HUDEP-2 (cell line): ENCODE results near the gene NOS1AP.

Experiments
- DNase-seq, 76 experiments: peaks; one replicate each; lab custom pipeline; 2025; ENCODE audit not compliant: unreplicated experiment in 76 of 76; lab: John Stamatoyannopoulos, UW

The NOS1AP gene

DNA sequence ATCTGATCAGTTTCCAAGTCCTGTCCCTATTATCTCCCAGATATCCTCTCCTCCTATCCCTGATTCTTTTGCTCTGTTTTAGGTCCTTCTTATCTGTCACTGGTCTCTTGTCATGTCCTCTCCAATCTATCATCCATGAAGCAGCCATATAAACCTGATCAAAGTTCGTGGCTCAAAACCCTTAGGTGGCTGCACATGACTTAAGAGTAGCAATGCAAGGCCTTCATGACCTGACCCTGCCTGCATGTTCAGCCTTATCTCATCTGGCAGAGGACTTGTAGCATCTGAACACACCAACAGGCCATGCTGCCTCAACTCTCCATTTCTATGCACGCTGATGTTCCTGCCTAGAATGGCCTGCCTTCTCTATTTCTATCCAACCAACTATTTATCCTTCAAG lies 65.2 kb downstream of the NOS1AP start:
- DNase-seq: no peak

DNA sequence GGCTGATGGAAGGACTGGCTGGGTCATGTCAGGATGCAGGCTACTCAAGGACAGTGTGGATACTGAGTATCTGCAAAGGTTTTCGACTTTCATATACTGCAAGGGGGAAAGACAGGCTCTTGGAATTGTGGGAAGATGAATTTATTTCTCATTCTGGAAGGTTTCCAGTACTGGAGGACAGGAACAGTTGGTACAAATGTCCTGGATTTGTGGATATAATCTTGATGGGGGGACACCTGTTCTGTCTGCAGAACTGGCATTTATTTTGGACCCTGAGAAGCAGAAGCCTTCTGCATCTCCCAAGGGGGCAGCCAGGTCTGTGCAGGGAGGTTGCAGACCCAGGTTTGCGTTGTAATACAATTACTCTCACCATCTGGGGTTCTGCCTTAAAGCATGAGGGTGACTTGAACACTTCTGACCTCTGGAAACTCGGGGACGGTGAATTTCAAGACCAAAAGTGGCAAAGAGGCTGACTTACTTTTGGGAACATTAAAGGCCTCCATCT lies 65.8 kb downstream of the NOS1AP start:
- no peak for DNase-seq

DNA sequence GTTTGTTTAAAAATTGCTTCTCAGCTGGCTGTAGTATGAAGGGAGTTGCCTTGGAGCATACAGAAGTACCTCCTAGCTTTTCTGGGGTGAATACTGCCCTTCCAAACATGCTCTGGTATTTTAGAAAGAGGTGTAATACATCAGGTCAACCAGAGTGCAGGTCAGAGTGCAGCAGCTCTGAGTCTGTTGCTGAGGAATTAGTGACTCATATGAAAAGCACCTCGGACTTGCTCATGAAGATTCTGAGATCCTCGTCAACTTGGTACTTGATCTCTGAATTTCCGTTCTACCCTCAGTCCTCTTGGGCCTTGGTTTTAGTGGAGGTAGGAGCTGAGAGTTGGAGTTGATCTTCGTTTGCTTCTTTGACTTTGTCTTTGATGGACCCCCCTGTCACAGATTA lies 67.3 kb downstream of the NOS1AP start:
- no peak for DNase-seq

DNA sequence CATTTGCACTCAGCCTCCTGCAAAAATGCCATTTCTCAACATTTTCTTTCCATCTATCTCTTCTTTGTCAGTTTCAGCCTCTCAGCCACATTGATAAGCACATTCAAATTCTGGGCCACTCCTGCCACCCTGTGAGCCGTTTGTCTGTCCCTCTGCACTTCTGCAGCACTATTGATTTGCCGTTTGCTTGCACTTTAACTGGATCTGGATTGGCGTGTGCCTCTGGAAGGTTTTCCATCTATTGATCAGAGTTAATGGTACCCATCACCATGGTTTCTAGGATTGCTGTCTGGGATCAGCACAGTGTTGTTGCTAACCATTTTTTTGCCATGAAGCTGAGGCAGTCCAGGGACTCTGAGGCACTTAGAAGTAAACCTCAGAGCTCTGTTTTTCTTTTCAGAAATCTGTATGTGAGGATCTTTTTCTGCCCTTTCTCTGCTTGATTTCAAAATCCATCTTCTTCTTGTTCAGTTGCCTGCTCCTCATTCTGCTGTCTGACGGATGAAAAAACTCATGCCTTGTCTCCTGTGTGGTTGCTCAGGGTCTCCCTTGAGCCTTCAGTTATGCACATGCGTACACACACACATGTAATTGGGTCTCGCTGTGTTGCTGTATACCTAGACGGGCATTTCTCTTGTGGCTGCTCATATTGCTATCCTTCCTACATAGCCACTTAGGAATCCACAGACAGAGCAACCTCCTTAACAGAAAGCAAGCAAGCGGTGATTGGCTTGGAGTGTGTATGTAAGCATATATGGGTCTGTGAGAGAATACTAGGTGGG lies 67.9 kb downstream of the NOS1AP start:
- no peak for DNase-seq

DNA sequence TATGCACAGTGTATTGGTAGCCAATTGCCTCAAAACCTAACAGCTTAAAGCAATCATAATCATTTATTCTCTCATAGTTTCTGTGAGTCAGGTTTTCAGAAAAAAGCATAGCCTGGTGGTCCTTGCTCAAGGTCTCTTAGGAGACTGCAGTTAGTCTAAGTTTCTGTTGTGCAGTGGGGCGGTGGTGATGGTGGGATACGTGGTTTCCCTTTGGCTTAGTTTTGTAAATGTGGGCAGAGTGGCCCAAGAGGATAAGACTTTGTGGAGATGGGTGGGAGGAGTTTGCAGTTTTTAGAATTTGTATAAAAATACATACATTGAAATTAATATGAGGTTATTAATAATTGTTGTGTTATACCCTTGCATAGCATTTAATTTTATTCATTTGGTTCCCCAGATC lies 68.6 kb downstream of the NOS1AP start:
- no peak for DNase-seq

DNA sequence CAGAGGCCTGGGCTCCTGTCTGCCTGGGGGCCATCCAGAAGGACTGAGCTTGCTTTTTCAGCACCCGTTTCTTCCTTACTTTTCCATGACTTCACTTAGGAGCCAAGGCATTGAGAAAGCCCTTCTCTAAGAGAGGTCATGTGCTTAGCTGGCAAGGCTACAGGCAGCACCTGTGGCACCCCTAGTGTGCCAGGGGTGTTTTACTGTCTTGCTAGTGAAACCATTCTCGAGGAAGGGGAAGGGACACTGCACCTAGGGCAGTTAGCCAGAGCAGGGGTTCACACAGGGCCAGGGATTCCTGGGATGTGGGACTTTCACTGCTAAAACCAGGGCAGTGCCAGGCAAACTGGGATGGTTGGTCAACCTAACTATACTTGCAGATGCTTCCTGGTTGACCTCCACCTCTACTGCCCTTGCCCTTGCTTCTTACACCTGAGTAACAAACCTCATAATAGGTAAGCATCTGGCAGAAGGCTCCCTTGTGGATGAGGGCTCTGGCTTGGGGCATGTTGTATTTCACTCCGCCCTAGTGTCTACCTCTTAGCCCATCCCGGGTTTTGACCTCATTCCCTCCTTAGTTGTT lies 69.2 kb downstream of the NOS1AP start:
- no peak for DNase-seq

DNA sequence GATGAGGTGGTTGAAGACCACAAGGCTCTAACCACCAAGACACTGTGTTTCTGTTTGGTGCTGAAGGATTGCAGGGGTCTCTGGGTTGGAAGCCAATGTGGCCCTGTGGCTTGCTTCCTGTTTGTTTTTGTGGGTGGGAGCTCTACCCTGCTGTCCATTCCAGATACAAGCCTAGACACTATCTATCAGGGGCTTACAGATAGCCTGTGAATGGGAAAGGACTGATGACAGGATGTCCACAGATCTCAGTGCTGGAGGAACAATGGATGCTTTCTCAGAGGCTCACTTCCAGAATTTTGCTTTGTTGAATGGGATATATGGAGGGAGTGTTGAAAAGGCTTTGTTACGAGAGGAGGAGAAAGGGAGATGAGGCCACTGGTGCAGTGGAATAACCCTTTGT lies 69.7 kb downstream of the NOS1AP start:
- no peak for DNase-seq

DNA sequence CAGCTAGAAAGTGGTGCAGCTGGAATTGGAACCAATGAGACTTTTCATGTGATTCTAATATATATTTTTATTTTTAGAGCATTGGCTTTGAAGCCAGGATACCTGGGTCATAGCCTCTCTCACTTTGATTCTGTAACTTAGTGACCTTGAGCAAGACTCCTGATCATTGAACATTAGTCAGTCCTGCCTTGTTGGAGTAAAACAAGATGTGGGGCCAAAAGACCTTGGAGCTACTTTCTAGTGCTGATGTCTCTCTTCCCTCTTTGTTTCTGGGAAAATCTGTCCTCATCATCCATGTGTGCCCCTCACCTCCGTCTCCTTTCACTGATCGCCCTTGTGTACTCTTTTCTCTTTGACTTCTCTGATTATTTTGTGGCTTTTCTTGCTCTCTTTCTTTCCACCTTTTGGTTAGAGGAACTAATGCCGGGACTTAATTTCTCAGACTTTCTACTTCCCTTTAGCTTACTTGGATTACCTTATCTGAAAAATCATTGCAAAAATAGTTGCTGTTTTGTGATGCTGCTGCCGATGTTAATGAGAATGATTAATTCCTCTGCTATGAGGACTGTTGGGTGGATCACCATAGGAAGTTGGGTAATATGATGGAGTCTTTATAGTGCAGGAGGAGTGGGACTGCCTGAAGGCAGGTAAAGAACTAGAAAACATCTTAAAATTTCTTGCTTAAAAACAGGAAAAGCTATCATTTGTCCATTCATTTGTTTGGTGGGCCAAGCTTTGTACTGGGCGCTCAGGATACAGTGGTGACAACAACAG lies 72.0 kb downstream of the NOS1AP start:
- no peak for DNase-seq

DNA sequence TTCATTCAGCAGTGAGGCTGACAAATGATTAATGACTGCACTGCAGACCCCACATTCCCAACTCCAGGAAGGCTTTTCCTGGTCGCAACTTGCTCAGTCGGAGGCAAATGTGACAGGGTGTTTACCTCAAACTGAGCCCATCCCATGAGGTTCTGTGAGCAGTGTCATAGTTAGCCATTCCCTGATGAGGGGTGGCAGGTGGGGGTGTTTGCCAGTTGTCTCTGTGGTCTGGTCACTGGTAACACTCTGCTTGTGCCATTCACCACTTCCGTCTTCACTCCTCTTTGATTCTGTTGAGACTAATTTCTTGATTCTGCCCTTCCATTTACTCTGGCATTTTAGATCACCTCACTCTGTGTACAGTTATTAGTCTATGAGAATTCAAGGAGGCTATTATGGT lies 73.5 kb downstream of the NOS1AP start:
- DNase-seq: no peak

DNA sequence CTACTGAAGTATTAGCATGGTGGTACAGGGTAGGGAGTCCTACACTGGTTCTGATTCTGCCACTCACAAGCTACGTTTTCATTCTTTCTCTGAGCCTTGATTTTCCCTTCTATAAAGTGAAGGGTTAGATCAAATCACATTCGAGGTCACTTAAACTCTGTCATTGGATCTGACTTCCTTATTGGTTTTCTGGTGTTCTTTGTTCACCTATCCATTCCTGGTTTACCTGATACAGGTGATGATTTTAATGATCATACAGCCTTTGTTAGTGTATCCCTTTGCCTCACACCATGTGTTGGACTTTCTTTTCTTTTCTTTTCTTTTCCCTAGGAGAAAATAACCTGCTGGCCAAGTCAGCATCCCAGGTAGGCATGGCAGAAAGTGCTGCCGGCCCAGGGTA lies 74.8 kb downstream of the NOS1AP start:
- no peak for DNase-seq

DNA sequence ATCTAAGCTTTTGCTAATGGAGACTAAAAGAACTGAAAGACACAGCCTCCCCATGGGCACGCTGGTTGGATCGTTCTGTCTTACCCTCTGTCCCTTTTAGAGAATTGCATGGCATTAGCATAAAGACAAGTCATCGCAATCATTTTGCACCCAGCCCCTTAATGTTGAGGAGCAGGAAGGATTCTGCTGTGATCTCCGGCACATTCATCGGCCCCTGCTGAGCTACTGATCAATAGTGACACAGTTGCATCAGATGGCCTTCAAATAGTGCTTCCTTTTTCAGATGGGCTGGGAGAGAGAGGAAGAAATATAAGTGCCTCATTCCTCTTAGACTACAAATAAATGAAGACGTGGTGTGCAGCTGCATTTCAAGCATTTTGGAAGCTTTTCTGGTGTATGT lies 75.4 kb downstream of the NOS1AP start:
- DNase-seq: no peak

DNA sequence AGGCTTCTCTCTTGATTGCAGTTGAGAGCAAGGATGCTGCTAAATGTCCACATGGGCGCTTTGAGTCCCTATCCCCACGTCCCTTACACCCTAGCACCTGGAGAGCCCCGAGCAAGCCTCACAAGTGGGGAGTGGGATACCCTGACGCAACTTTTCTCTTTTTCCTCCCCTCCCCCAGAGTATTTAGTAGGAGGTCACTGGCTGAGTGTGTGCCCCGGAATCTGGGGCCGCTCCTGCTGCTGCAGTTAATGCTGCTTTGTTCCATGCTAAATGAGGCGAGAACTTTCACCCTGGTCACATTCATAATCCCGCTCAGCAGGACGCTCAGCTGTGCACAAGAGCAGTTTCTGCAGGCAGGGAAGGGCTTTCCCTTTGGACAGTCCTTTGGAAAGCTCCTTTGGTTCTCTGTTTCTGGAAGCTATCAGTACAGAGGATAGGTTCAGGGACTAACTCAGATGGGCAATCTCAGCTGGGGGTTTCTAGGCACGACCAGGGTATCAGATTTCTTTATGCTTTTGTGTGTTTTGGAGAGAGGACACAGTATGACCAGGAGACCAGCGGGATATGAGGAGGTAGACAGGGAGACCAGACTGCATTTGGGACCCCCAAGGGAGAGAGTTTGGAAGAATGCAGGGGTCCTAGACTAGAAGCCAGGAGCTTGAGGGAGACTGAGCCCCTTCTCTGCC lies 75.9 kb downstream of the NOS1AP start:
- DNase-seq: no peak

DNA sequence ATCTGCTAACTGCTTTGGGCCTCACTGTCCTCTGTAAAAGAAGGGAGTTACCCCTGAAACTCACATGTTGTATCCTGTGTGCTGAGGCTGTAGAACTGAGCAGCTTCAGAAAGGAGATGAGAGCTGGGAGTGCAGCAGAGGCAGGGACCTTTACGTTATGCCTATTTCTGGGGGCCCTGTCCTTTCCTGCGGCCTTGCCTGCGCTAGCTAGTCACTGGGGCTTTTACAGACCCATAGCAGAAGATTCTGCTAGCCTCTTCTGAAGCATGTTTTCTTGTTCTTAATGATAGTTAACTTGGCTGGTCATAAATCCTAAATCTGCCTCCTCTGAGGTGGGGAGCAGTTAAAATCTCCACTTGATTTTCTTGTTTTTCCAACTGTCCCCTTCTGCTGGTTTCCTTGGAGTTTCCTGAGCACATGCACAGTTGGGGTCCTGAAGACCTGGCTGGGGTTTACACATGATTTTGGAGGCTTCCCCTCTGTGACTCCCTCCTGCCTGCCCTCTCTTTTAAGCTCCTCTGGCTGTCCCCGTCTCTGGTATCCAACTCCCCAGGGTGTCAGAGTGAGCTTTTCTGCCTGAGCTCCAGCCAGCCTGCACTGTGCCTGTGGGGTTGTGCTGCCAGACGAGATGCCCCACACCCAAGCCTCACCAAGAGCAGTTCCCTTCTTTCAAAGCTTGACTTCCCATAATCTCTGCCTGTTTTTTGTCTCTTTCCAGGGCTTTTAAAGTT lies 76.6 kb downstream of the NOS1AP start:
- DNase-seq: no peak

DNA sequence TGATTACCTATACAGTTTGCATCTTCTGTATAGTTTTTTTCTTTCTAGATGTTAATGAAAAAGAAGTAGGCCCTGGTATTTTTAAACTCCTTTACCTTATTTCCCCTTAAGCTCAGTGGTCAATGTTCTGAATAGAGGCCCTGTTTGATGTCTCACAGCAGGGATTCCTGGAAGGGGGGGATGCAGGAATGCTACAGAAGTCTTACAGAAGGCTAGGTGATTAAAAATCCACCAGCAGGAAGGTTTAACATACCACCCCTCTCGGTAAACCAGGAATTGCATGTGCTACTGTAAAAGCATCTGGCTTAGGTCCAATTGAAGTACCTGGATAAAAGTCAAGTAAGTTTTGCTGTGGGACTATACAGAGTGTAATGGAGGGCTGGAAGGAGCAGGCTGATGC lies 78.3 kb downstream of the NOS1AP start:
- no peak for DNase-seq

DNA sequence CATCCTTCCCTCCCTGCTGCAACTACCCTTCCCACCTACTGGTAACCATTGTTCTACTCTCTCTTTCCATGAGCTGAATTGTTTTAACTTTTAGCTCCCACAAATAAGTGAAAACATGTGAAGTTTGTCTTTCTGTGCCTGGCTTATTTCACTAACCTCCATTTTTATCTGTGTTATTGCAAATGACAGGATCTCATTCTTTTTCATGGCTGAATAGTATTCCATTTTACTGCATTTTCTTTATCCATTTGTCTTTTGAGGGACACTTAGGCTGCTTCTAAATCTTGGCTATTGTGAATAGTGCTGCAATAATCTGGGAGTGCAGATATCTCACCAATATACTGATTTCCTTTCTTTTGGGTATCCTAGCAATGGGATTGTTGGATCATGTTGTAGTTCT lies 80.6 kb downstream of the NOS1AP start:
- no peak for DNase-seq

DNA sequence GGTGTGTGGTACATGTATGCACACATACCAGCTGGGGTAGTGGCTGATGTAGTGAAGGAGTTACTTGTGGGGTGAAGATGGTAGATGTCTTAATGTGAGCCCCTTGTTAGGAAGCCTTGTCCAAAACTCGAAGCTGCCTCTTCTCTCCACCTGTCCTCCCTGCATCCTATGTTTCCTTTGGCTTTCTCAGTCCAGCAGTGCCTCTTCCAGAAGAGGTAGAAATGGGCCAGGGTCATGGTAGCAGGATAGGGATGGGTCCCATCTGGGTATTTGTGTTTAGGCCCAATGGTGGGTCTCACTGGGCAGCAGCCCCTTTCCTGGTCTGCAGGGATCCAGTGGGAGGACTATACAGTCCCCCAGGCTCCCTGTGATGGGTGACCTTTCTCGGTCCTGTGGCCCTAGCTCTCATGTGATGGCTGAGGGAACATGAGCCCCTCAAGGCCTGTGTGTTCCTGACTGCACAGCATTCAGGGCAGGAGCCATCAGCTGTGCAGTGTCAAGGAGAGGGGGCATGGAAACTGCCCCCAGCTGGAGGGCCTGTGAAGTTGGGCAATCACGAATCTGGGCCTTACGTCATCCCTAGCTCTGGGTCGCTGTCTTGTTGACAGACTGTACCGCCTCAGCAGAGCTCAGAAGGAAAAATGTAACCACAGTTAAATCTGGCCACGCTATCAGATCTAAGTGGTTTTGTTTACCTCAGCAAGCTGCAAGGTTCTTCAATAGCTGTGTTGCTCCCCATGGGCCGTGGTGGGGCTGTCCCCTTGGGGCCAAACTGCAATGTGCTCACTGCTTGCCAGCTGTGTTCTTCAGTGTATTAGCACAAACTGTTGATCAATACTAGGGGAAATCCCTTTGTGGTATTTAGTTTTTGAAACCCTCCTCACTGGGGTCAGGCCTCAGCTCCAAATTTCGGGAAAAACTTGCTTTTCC lies 82.7 kb downstream of the NOS1AP start:
- no peak for DNase-seq

DNA sequence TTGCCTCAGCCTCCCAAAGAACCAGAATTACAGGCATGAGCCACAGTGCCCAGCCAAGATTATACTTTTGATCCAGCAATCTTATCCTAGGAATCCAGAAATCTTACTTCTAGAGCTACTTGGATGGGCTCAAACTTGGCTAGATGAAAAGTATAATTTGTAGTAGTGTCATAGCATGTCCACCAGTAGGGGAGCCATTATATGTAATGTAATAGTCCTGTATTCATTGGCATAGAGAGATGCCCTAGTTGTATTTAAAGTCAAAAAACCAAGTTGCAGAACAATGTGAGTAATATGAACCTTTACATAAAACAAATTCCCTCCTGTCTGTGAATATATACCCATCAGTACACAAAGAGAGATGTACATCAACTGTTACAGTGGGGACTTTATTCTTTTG lies 83.9 kb downstream of the NOS1AP start:
- no peak for DNase-seq

DNA sequence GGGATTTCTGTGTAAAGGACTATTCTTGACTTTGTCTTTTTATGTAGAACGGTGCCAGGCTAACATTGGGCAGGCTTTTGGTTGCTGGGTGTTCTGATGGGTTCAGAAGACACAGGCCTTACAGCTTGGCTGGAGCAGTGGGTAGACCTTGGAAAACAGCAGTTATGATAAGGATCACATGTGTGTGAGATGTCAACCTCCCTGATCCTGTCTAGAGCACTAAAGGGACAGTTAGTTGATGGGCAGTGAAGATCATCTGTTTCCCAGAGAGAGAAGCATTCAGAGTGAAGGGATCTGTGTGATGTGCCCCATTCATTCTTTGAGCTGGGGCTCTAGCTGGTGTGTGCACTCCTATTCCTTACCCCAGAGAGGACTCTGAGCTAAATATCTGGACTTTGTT lies 88.0 kb downstream of the NOS1AP start:
- no peak for DNase-seq

DNA sequence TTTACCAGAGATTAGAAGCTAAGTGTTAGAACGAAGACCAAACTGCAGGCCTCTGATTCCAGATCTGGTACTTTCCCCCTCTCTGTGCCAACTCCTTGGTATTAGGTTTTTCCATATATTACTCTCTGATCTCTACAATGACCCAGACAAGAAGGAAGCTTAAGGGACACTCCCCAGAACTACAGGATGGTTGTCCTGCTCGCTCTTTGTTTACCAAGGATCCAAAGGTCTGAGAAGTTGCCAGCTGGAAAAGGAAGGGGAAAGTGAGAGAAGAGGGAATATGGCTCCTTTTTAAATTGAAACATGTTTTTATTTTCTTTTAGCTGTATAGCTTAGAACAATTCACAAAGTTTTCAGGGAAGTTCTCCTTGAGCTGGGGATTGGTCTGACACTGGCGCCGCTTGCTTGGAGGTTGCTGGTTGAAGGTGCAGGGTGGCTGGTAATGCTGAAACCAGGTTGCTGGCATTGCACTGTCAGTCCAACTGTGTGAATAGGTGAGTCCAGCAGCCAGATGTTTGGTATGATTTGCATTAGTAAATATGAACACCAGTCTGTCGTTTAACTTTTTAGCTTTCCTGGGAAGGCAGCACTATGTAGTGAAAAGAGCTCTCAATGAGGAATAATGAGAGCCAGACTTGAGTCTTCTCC lies 89.3 kb downstream of the NOS1AP start:
- DNase-seq: no peak
